H1 (cell line): ENCODE measurements around the gene MIX23. TPM values are rescaled to one million over a fixed set of nuclear protein-coding genes. Genes with fewer than 3 reads are reported as not detected.

Experiments
- BRCA1 ChIP-seq: IDR thresholded peaks from 2 replicates; pipeline ENCODE4 v1.6.1; 2012; ENCODE audit warnings: low read depth, low read length, improper control_type of control experiment
- CBX8 ChIP-seq: fragments of 300-800, 300-1000 bp; sonication (generic); IDR thresholded peaks from 2 replicates; pipeline ENCODE4 v1.7.1; 2016; ENCODE audit warnings: low read depth, low read length, borderline replicate concordance
- HDAC6 ChIP-seq: IDR thresholded peaks from one replicate; pipeline ENCODE4 v1.7.1; 2012; ENCODE audit warnings: low read depth, mild to moderate bottlenecking, inconsistent platforms, low read length, moderate library complexity
- KDM1A ChIP-seq: fragments of 200-600, 300-600 bp; sonication (generic); IDR thresholded peaks from 2 replicates; pipeline ENCODE4 v1.7.1; 2016; ENCODE audit warnings: mild to moderate bottlenecking, low read length, borderline replicate concordance
- RAD21 ChIP-seq, 2 experiments: IDR thresholded peaks in 1 of 2; conservative IDR thresholded peaks in 1 of 2; 2 replicates each; pipeline ENCODE4 v1.6.1; 2011; ENCODE audit warnings: low read depth in 2 of 2, low read length in 2 of 2, improper control_type of control experiment in 1 of 2, inconsistent platforms in 1 of 2, mild to moderate bottlenecking in 1 of 2, moderate library complexity in 1 of 2
- SP1 ChIP-seq: IDR thresholded peaks from 2 replicates; pipeline ENCODE4 v1.6.1; 2011; ENCODE audit warnings: low read depth, low read length
- ZNF274 ChIP-seq: IDR thresholded peaks from 2 replicates; pipeline ENCODE4 v1.7.0; 2012; ENCODE audit warnings: low read length, borderline replicate concordance; ENCODE audit errors: extremely low read depth
- polyA plus RNA-seq, 7 experiments: library from polyadenylated mRNA; depleted of rRNA in 3 of 7; stranded (reverse) in 5 of 7; unstranded in 2 of 7; fragments of >200 nt in 5 of 7; fragments of 200-250 nt in 2 of 7; gene quantifications; 1 replicate in 5 of 7; 2 replicates in 1 of 7; 4 replicates in 1 of 7; pipeline versions ENCODE4 v1.2.1 to v1.2.3, GENCODE V29; 2011 to 2013; ENCODE audit warnings: missing spikeins in 2 of 7, mixed read lengths in 2 of 7
- total RNA-seq: library from RNA; stranded (reverse); fragmentation: NEBNext Ultra II Directional; extraction: Animal tissue kit (Norgen Biotek cat#: 25700); gene quantifications from 2 replicates; pipeline ENCODE4 v1.2.1, GENCODE V29; 2021
- TF ChIP-seq, protein P1 (sequence below): fragments of 300-600 bp; sonication (generic); IDR thresholded peaks from 2 replicates; pipeline ENCODE4 v1.7.1; 2012; ENCODE audit warnings: low read length, moderate library complexity, mild to moderate bottlenecking, inconsistent platforms; ENCODE audit not compliant: insufficient replicate concordance
- TF ChIP-seq, protein P2 (sequence below): IDR thresholded peaks from 2 replicates; pipeline ENCODE4 v1.6.1; 2012; ENCODE audit warnings: inconsistent platforms
- TF ChIP-seq, protein P3 (sequence below): IDR thresholded peaks from 2 replicates; pipeline ENCODE4 v1.6.1; 2012; ENCODE audit warnings: low read length, inconsistent platforms

The MIX23 gene
- total and polyA plus RNA-seq, 2 of the 8 experiments (the other 6 are each of a cell fraction or from before 2014, with no cell fraction given), result 22.1 to 69.6 TPM

DNA sequence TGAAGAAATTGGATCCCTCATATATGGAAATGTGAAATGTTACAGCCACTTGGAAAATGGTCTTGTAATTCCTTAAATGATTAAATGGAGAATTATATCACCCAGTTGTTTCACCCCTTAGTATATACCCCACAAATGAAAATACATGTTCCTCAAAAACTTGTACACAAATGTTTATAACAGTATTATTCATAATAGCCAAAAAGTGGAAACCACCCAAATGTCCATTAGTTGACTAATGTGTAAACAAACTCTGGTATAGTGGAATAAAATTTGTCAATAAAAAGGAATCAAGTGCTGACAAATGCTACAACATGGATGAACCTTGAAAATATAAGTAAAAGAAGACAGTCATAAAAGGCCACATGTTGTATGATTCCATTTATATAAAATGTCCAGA is 13.5 kb upstream of the MIX23 start (continued):
- TF ChIP-seq, protein P1, sequence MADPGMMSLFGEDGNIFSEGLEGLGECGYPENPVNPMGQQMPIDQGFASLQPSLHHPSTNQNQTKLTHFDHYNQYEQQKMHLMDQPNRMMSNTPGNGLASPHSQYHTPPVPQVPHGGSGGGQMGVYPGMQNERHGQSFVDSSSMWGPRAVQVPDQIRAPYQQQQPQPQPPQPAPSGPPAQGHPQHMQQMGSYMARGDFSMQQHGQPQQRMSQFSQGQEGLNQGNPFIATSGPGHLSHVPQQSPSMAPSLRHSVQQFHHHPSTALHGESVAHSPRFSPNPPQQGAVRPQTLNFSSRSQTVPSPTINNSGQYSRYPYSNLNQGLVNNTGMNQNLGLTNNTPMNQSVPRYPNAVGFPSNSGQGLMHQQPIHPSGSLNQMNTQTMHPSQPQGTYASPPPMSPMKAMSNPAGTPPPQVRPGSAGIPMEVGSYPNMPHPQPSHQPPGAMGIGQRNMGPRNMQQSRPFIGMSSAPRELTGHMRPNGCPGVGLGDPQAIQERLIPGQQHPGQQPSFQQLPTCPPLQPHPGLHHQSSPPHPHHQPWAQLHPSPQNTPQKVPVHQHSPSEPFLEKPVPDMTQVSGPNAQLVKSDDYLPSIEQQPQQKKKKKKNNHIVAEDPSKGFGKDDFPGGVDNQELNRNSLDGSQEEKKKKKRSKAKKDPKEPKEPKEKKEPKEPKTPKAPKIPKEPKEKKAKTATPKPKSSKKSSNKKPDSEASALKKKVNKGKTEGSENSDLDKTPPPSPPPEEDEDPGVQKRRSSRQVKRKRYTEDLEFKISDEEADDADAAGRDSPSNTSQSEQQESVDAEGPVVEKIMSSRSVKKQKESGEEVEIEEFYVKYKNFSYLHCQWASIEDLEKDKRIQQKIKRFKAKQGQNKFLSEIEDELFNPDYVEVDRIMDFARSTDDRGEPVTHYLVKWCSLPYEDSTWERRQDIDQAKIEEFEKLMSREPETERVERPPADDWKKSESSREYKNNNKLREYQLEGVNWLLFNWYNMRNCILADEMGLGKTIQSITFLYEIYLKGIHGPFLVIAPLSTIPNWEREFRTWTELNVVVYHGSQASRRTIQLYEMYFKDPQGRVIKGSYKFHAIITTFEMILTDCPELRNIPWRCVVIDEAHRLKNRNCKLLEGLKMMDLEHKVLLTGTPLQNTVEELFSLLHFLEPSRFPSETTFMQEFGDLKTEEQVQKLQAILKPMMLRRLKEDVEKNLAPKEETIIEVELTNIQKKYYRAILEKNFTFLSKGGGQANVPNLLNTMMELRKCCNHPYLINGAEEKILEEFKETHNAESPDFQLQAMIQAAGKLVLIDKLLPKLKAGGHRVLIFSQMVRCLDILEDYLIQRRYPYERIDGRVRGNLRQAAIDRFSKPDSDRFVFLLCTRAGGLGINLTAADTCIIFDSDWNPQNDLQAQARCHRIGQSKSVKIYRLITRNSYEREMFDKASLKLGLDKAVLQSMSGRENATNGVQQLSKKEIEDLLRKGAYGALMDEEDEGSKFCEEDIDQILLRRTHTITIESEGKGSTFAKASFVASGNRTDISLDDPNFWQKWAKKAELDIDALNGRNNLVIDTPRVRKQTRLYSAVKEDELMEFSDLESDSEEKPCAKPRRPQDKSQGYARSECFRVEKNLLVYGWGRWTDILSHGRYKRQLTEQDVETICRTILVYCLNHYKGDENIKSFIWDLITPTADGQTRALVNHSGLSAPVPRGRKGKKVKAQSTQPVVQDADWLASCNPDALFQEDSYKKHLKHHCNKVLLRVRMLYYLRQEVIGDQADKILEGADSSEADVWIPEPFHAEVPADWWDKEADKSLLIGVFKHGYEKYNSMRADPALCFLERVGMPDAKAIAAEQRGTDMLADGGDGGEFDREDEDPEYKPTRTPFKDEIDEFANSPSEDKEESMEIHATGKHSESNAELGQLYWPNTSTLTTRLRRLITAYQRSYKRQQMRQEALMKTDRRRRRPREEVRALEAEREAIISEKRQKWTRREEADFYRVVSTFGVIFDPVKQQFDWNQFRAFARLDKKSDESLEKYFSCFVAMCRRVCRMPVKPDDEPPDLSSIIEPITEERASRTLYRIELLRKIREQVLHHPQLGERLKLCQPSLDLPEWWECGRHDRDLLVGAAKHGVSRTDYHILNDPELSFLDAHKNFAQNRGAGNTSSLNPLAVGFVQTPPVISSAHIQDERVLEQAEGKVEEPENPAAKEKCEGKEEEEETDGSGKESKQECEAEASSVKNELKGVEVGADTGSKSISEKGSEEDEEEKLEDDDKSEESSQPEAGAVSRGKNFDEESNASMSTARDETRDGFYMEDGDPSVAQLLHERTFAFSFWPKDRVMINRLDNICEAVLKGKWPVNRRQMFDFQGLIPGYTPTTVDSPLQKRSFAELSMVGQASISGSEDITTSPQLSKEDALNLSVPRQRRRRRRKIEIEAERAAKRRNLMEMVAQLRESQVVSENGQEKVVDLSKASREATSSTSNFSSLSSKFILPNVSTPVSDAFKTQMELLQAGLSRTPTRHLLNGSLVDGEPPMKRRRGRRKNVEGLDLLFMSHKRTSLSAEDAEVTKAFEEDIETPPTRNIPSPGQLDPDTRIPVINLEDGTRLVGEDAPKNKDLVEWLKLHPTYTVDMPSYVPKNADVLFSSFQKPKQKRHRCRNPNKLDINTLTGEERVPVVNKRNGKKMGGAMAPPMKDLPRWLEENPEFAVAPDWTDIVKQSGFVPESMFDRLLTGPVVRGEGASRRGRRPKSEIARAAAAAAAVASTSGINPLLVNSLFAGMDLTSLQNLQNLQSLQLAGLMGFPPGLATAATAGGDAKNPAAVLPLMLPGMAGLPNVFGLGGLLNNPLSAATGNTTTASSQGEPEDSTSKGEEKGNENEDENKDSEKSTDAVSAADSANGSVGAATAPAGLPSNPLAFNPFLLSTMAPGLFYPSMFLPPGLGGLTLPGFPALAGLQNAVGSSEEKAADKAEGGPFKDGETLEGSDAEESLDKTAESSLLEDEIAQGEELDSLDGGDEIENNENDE, result no peak
- TF ChIP-seq BRCA1, result no peak
- TF ChIP-seq CBX8, result no peak
- TF ChIP-seq RAD21 (IDR thresholded peaks at IDR 0.05 in 1 of 2, conservative IDR thresholded peaks at IDR 0.05 in 1 of 2; ENCODE audit: low read depth in 2 of 2, low read length in 2 of 2), result no peak
- TF ChIP-seq HDAC6, result no peak
- TF ChIP-seq, protein P2, sequence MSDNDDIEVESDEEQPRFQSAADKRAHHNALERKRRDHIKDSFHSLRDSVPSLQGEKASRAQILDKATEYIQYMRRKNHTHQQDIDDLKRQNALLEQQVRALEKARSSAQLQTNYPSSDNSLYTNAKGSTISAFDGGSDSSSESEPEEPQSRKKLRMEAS, result no peak
- no peak for TF ChIP-seq KDM1A
- no peak for TF ChIP-seq ZNF274
- TF ChIP-seq SP1, result no peak
- TF ChIP-seq, protein P3, sequence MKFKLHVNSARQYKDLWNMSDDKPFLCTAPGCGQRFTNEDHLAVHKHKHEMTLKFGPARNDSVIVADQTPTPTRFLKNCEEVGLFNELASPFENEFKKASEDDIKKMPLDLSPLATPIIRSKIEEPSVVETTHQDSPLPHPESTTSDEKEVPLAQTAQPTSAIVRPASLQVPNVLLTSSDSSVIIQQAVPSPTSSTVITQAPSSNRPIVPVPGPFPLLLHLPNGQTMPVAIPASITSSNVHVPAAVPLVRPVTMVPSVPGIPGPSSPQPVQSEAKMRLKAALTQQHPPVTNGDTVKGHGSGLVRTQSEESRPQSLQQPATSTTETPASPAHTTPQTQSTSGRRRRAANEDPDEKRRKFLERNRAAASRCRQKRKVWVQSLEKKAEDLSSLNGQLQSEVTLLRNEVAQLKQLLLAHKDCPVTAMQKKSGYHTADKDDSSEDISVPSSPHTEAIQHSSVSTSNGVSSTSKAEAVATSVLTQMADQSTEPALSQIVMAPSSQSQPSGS, result no peak
